ENCODE results near the gene LRRC72.
"Not testable (repeated sequence)": the region's sequence is repeated elsewhere in the genome, so short reads cannot be mapped to it uniquely, and the experiment has no call there.

The LRRC72 gene

GRCh38 chr7:16529697-16530096 lies 3.1 kb downstream of the LRRC72 start:
- DNase-seq: no peak

GRCh38 chr7:16531707-16532106 lies 5.1 kb downstream of the LRRC72 start:
- DNase-seq: no peak

GRCh38 chr7:16532272-16532671 lies 5.6 kb downstream of the LRRC72 start:
- no peak for DNase-seq

GRCh38 chr7:16535500-16535899 lies 8.9 kb downstream of the LRRC72 start:
- DNase-seq: no peak

- not testable (repeated sequence) for DNase-seq
These were observed 13.9 kb downstream of the LRRC72 start for GRCh38 chr7:16540559-16540958.

GRCh38 chr7:16542401-16542800 lies 15.8 kb downstream of the LRRC72 start:
- DNase-seq: no peak

- DNase-seq: no peak
These were observed 16.8 kb downstream of the LRRC72 start for GRCh38 chr7:16543456-16543855.

- DNase-seq: no peak
These were observed 20.4 kb downstream of the LRRC72 start for GRCh38 chr7:16546921-16547505.

GRCh38 chr7:16548428-16548827 lies 21.8 kb downstream of the LRRC72 start:
- no peak for DNase-seq

GRCh38 chr7:16550671-16551070 lies 24.0 kb downstream of the LRRC72 start:
- DNase-seq: no peak

GRCh38 chr7:16554518-16555236 lies 28.1 kb downstream of the LRRC72 start:
- DNase-seq: no peak

- DNase-seq: no peak
These were observed 29.7 kb downstream of the LRRC72 start for GRCh38 chr7:16556359-16556758.

GRCh38 chr7:16558761-16559302 lies 32.2 kb downstream of the LRRC72 start:
- no peak for DNase-seq

GRCh38 chr7:16559497-16560179 lies 33.0 kb downstream of the LRRC72 start:
- no peak for DNase-seq

- DNase-seq: no peak
These were observed 35.3 kb downstream of the LRRC72 start for GRCh38 chr7:16561943-16562342.

- DNase-seq: no peak
These were observed 36.0 kb downstream of the LRRC72 start for GRCh38 chr7:16562456-16563220.

GRCh38 chr7:16563281-16564022 lies 36.8 kb downstream of the LRRC72 start:
- no peak for DNase-seq

- DNase-seq: no peak
These were observed 37.4 kb downstream of the LRRC72 start for GRCh38 chr7:16564023-16564380.

GRCh38 chr7:16564909-16565426 lies 38.3 kb downstream of the LRRC72 start:
- peak in 1 of 2 experiments; percentile 7 for DNase-seq

- no peak for DNase-seq
These were observed 45.3 kb downstream of the LRRC72 start for GRCh38 chr7:16571941-16572340.

GRCh38 chr7:16579216-16579615 lies 52.6 kb downstream of the LRRC72 start:
- no peak for DNase-seq

GRCh38 chr7:16581286-16581685 lies 54.7 kb downstream of the LRRC72 start:
- no peak for DNase-seq
